HG03432 (cell line): ENCODE results near the gene RPLP2.

Experiments used
- ATAC-seq: cut with Tn5 transposase; IDR thresholded peaks from one replicate; pipeline ENCODE4 v1.9.1; 2021; ENCODE audit warnings: mild to moderate bottlenecking, moderate library complexity; ENCODE audit not compliant: unreplicated experiment

The RPLP2 gene

GRCh38 chr11:802693-803466 lies 6.9 kb upstream of the RPLP2 start:
- no peak for ATAC-seq

- ATAC-seq = no peak
These were observed 6.4 kb upstream of the RPLP2 start for GRCh38 chr11:803467-803742.

GRCh38 chr11:803770-804598 lies 5.8 kb upstream of the RPLP2 start:
- no peak for ATAC-seq

- ATAC-seq = no peak
These were observed 5.2 kb upstream of the RPLP2 start for GRCh38 chr11:804599-804964.

GRCh38 chr11:808427-809286 lies 1.1 kb upstream of the RPLP2 start:
- no peak for ATAC-seq

GRCh38 chr11:810040-810567 lies 337 bp downstream of the RPLP2 start:
- ATAC-seq = peak; percentile 11

GRCh38 chr11:811446-812245 lies 1.9 kb downstream of the RPLP2 start:
- ATAC-seq = no peak

GRCh38 chr11:812390-812789 lies 2.6 kb downstream of the RPLP2 start:
- ATAC-seq = no peak

GRCh38 chr11:813072-813455 lies 3.3 kb downstream of the RPLP2 start:
- no peak for ATAC-seq

GRCh38 chr11:813456-814096 lies 3.8 kb downstream of the RPLP2 start:
- no peak for ATAC-seq

- no peak for ATAC-seq
These were observed 6.1 kb downstream of the RPLP2 start for GRCh38 chr11:815675-816432.

- no peak for ATAC-seq
These were observed 6.6 kb downstream of the RPLP2 start for GRCh38 chr11:816433-816779.

GRCh38 chr11:818396-819128 lies 8.8 kb downstream of the RPLP2 start, which contains the start of gene PNPLA2:
TSS of gene PNPLA2 (plus strand) at chr11:818914. CDS start at chr11:819719, 805 bp downstream.
- ATAC-seq = no peak

- peak; percentile 71 for ATAC-seq
These were observed 9.6 kb downstream of the RPLP2 start for GRCh38 chr11:819129-819931.

- peak; percentile 60 for ATAC-seq
These were observed 10.3 kb downstream of the RPLP2 start for GRCh38 chr11:819943-820649.

GRCh38 chr11:820655-821511 lies 11.1 kb downstream of the RPLP2 start:
- ATAC-seq = no peak
